HG03521 (cell line): Measurements from ENCODE around the gene DUSP6.

ENCODE experiments used
- ATAC-seq: cut with Tn5 transposase; IDR thresholded peaks from one replicate; pipeline ENCODE4 v1.9.1; 2021; ENCODE audit warnings: mild to moderate bottlenecking, moderate library complexity; ENCODE audit not compliant: unreplicated experiment

Gene DUSP6

DNA sequence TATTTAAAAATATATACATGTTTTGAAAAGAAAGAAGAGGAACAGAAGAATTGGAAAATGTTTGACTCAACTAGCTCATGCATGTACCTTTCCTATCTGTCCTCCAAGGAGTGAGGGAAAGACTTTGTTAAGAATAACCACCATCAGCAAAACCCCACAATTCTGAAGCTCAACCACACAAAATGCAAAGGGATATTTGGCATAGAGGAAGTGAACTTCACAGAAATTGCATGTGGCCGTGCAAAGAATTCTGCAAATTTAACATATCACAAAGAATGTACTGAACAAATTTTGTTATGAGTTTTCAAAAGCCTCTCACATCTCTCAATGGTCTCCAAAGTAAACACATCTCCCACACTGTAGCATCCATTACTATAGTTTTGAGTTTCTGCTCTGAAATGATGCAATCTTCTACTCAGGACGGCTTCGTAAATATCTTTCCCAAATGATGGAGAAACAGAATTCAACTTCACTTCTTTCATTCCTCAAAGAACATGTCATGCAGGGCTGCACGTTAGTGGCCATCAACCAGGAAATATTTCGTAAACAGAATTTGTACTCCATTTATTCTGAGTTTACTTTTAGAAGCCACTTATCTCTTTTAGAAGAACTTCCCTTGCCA lies 17.6 kb downstream of the DUSP6 start:
- no peak for ATAC-seq

- peak; percentile 62 for ATAC-seq
Observed at GRCh38 chr12:89333564-89334252, 18.6 kb downstream of the DUSP6 start.

DNA sequence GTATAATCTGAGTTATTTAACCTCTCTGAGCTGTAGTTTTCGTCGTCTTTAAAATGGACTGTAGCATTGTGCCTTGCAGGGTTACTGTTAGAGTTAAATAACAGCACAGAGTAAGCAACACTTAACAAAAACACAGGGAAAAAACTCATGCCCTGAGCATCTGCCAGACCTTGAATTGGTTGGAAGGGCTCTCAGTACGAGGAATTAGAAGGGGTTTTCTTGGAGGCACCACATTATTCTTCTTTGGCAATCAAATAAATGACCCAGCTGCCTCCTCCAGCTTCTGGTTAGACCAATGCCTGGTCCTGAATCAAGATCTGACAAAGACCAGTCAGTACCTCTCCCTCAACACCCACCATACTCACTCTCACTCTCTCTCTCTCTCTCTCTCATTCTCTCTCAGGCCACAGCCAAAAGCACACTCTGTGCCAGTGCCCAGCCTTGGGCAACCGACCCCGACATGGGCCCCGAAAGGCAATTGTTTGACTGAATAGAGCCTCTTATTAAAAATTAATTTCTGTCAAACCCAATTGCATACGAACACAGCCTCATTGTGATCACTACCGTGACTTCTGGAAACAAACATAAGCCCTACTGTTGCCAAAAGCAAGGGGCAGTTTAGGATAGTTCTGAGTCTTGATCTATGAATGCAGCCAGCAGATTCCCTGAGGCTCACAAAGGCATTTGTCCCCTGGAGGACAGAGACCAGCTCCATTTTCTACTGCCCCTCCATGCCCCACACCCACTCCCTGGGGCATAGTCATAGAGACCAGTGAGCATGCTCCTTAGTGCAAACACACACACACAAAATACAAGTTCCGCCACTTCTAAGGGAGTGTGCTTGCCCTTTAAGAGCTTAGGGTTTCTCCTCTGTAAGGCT lies 23.9 kb downstream of the DUSP6 start:
- ATAC-seq, result no peak

DNA sequence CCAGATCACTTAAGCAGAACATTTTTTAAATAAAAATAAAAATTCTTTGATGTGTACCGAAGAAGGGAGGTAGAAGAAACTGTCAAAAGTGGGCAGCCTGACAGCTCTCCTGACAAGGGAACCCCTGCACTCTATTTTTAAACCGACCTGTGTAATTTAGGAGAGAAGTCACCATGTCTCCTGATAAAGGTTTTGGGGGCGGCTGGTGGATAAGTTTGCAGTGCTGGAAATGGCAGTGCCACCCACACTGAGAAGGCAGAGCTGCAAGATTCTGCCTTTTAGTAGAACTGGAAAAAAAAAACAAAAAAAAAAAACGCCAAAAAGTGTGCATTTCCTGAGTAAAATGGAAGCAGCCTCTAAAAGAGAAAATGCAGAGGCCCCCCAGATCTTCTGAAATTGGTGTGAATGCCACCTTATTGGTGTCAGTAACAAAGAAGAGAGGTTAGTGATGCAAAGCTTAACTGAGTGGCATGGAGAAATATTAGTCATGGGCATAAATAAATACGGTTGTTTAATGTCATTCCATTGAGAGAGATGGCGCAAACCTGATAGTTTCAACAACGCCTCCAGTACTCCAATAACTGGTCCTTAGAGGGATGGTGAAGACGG lies 24.7 kb downstream of the DUSP6 start:
- ATAC-seq, result no peak

- ATAC-seq, result no peak
Observed at GRCh38 chr12:89326239-89327040, 25.9 kb downstream of the DUSP6 start.

DNA sequence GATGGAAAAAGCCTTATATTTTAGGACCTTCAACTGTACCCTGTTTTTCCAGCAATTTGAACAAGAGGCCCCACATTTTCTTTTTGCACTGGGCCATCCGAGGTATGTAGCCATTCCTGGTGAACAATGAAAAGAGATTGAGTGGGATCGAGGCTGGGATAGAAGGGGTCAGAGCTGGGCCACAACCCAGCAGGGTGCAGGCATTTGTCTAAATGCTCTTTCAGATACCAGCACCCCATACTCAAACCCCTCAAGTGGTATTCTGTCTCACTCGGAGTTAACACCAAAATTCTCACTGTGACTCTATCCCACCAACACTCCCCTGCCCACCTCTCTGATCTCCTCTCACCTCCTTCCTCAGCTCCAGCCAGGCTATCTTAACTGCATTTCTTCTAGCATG lies 26.8 kb downstream of the DUSP6 start:
- no peak for ATAC-seq

DNA sequence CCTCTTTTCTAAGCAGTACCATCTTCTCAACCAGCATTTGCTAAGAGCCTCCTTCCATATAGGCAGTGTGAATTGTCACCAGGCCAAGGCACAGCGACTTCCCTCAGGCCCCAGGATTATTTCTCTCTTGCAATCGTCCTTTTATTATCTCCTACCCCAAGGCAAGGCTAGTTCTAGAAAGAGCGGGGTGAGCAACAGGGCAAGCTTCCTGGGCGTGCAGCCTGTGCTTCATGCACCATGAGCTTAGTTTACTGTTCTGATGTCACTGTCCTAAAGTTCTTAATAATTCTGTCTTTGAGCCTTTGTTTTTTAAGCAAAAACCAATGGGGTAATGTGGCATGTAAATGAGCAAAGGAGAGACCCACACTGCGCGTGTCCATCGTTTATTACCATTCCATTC lies 27.9 kb downstream of the DUSP6 start:
- ATAC-seq, result no peak

DNA sequence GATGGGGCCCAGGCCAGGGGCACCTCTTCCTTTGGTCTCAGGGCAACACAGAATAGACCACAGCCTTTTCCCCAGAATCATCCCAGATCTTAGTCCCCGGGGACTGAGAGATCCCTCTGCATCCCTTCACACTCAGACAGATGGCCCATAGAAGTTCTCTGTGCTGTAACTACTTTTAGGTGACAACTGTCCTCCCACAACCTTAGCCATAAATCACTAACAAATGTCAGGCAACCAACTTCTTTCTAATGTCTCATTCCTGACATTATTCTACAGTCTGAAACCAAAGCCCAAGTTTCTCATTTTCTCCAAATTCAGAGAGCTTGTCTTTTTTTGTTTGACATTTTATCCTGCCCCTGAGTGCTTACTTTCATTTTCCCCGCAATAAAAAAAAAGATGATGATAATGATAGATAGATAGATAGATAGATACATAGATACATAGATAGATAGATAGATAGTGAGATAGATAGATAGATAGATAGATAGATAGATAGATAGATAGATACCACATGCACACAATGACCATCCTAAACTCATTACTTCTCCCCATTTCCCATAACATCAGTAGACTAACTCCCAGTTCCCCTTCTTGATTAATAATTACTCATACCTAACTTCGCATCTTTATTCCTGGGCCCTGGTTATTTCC lies 28.6 kb downstream of the DUSP6 start:
- ATAC-seq, result no peak

DNA sequence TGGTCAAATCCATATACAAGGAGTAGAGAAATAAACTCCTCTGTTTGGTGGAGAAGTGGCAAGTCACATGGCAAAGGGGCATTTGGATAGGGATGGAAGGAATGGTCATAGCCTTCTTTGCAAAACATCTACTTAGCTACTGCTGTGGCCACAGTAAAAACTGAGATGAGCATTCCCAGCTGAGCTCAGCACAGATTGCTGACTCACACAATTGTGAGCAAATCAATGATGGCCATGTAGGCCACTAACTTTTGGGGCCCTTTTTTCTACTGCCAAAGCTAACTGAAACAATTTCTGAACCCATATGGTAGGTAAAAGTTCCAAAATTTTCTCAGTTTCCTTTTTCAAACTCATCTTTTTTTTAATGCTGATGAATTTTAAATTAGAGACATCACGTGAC lies 31.6 kb downstream of the DUSP6 start:
- ATAC-seq, result no peak

DNA sequence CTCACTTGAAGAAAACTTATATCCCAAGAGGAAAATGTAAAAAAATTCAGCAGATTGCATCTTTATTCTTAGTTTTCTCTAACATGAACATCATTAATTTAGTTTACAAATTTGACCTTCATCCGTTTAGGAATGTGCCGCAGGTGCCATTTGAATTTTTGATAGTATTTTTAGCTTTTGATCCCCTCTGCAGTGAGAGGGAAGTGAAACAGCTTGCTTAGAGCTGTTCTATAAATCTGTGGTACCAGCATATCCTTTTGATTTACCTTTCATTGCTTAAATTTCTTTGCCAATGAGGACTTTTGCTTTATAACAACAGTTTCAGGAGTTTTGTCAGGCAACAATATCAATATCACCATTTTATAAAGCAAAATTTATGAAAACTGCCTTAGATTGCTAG lies 32.7 kb downstream of the DUSP6 start:
- ATAC-seq, result no peak

DNA sequence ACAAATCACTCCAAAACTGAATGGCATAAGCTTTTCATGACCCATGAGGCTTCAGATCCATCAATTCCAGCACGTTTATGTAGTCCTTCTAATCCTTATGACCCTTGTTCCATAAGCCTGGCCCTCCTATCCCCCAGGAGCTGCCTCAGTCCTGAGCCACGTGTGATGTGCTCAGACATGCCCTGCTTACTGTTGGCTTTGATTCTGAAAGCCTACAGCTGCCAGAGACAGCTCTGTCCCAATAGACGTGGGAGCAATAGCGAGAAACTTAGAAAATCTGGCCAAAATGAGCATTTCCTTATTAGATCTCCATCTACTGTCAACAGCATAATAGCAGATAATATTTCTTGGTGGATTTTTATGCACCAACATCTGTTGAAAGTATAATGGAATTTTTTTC lies 33.2 kb downstream of the DUSP6 start:
- ATAC-seq, result no peak

DNA sequence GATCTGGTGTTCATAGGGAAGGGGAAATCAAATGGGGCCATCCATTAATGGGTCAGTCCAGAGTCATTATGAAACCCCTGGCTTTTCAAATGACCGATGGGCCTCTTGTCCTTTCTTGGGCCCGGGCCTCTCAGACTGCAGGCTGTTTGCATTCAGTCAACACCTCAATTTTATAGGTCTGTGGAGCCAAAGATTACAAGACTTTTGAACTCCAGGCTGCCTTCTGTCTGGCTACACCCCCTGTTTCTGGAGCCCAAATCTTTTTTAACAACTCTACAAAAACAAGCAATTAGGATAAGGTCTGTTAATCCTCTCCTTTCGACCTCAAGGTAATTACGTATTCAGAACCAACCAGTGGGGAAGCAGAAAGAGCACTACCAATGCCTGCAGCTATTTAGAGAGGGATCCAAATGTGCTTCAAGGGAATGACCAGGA lies 35.6 kb downstream of the DUSP6 start:
- no peak for ATAC-seq

DNA sequence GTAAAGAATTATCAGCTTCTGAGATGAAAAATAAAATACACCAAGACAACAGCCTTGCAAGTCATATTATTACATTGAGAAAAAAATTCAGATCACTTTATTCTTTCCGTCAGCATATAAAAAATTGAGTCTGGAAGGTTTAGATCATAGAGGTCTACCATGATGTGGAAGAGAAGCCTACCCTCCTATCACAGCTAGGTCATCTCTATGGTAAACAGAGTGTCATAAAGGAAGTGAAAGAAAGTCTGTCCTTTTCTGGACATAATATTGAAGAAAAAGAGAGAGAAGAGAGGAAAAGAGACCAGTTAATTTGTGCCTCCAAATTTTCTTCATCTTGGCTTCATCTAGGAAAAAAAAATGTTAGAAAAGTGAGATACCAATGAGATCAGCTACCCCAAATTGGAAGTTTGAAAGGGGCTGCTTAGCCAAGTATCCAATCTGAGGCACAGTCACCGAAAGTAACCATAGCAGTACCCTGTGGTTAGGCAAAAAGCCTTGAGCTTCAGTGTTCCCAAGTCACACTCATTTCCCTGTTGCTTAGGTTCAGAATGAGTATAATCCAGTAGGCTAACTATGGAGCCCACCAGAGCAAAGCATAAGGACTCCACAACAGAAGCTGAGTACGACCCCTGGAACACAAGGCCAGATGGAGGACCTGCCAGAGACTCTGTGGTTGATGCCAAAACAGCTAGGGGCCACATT lies 38.1 kb downstream of the DUSP6 start:
- ATAC-seq, result no peak

- no peak for ATAC-seq
Observed at GRCh38 chr12:89311703-89312293, 40.5 kb downstream of the DUSP6 start.

DNA sequence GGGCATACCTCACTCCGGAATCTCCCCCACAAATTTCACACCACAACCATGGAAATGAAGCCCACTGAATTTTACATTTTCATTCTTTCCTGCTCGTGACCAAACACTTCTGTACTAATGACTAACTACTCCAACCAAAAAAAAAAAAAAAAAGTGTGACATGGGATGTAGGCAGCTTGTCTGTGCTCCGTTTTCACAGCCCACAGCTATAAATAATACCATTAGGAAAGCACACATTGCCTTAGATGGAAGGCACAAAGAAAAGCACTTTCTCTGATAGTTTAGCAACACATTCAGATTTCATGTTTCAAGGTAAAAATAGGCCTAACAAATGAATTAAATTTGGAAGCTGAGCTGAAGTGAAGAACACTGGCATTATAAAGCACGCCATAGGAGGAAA lies 42.5 kb downstream of the DUSP6 start:
- no peak for ATAC-seq

DNA sequence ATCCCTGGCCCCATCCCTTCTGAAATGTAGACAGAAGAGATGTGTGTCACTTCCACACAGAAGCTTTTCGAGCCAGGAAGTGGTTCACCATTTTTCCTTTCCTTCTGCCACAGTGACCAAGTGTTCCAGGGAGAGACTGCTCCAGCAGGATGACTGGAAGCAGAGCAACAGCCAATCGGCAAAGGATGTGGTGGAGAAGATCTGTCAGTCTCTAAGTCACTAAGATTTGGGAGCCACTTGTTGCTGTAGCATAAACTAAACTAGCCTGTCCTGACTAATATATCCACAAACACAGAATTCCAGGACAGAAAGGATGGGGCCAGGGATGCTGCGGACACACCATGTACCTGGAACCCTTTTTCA lies 42.9 kb downstream of the DUSP6 start:
- no peak for ATAC-seq

DNA sequence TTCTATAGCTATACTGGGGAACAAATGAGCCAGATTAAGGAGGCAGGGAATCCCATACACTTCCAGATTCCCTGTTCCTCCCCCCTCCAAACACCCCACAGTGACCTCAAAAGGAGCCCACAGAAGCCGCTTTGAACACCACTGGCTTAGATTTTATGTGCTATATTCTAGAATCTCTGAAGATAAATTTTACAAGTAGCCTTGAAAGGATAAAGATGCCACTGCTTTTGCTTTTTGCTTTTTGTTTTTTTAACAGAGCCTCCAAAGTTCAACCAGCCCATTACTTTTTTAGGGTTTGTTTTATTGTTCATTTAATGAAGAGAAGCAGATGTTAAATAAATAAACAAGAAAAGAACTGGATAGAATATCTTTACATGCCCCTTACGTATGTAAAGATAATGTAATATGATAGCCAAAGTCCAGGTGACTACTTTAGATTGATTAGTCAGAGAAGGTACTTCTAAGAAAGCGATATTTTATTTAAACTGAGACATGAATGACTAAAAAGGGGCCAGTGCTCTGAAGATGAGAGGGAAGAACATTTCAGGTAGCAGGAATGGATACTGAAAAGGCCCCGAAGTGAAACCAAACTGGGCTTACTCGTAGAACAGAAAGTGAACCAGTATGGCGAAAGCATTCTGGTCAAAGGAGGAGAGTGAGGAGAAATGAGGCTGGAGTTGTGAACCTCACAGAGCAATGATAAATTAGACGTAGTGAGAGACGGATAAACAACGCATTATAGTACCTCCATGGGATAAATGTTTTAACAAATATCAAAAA lies 44.6 kb downstream of the DUSP6 start:
- ATAC-seq, result no peak

GRCh38 chr12:89306827-89307473 lies 45.4 kb downstream of the DUSP6 start:
- ATAC-seq, result no peak
